Measurements from ENCODE around the gene THAP12. TPM values are rescaled to one million over a fixed set of nuclear protein-coding genes. Genes with fewer than 3 reads are reported as not detected.

THAP12 gene
- total RNA-seq, 6 experiments from 2014 or later: 32.7 to 42.2 (median 36.3) TPM

DNA sequence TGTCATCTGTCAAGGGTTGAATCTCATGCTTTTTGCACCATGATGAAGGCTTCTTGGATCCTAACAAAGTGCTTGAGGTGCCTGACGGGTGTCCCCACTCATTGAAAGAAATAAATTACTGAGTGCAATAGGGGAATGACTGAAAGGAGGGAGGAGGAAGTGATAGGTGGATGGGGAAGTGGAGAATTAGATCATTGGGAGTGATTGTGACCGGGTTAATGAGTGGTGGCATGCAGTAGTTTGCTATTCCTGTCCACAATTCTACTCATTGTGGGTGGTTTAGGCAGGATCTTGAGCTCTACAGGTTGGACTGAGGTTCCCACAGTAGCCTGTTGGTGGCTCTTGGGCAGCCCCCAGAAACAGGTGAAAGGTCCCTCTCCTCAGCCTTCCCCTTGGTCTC lies 44.3 kb downstream of the THAP12 start:
- TF ChIP-seq CTCF (IDR thresholded peaks at IDR 0.05): no peak
- DNase-seq: no peak
- Mint-ChIP-seq H3K27me3 (ENCODE audit: insufficient read depth) (peaks cover 8% of the 10 kb centered on the region), H3K4me3 (no peak overlapping the region), H3K4me1 (ENCODE audit: low read depth) (no peaks in the 10 kb centered on the region), H3K36me3 (ENCODE audit: low read depth) (peaks cover 5% of the 10 kb centered on the region; the same call in 1 of the 2 replicates), H3K9me3 (peaks cover 26% of the 10 kb centered on the region), H3K27ac (no peak overlapping the region)

GRCh38 chr11:76335842-76336241 lies 45.1 kb downstream of the THAP12 start:
- H3K27me3 Mint-ChIP-seq (ENCODE audit: insufficient read depth): peaks cover 10% of the 10 kb centered on the region
- H3K4me3 Mint-ChIP-seq: no peak overlapping the region
- no peak for TF ChIP-seq CTCF (IDR thresholded peaks at IDR 0.05)
- peaks cover 26% of the 10 kb centered on the region for H3K9me3 Mint-ChIP-seq
- H3K27ac Mint-ChIP-seq: no peak overlapping the region
- H3K4me1 Mint-ChIP-seq (ENCODE audit: low read depth): no peaks in the 10 kb centered on the region
- no peak for DNase-seq
- H3K36me3 Mint-ChIP-seq (ENCODE audit: low read depth): peaks cover 5% of the 10 kb centered on the region; the same call in 1 of the 2 replicates

DNA sequence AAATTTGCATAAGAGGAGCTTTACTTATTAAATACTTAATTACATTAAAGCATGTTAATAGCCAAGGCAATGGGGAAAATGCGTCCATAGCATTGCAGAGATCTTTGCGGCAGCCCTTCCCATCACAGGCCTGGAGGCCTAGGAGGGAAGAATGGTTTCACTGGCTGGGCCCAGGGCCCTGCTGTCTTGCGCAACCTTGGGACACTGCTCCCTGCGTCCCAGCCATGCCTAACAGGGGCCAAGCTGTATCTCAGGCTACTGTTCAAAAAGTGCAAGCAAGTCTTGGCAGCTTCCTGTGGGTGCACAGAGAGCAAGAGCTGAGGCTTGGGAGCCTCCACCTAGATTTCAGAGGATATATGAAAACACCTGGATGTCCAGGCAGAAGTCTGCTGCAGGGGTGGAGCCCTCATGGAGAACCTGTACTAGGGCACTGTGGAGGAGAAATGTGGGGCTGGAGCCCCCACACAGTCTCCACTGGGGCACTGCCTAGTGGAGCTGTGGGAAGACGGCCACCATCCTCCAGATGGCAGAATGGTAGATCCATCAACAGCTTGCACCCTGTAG lies 46.0 kb downstream of the THAP12 start:
- H3K27me3 Mint-ChIP-seq (ENCODE audit: insufficient read depth): peaks cover 17% of the 10 kb centered on the region
- peaks cover 5% of the 10 kb centered on the region; the same call in 1 of the 2 replicates for H3K36me3 Mint-ChIP-seq (ENCODE audit: low read depth)
- no peaks in the 10 kb centered on the region for H3K4me1 Mint-ChIP-seq (ENCODE audit: low read depth)
- DNase-seq: no peak
- no peak overlapping the region for H3K27ac Mint-ChIP-seq
- H3K9me3 Mint-ChIP-seq: peaks cover 26% of the 10 kb centered on the region
- H3K4me3 Mint-ChIP-seq: no peak overlapping the region
- TF ChIP-seq CTCF (IDR thresholded peaks at IDR 0.05): no peak

GRCh38 chr11:76330651-76331050 lies 50.3 kb downstream of the THAP12 start:
- H3K27ac Mint-ChIP-seq: no peak overlapping the region
- peaks cover 6% of the 10 kb centered on the region for H3K4me1 Mint-ChIP-seq (ENCODE audit: low read depth)
- TF ChIP-seq CTCF (IDR thresholded peaks at IDR 0.05): no peak
- no peak for DNase-seq
- H3K36me3 Mint-ChIP-seq (ENCODE audit: low read depth): peaks cover 5% of the 10 kb centered on the region; the same call in 1 of the 2 replicates
- no peak overlapping the region for H3K4me3 Mint-ChIP-seq
- H3K27me3 Mint-ChIP-seq (ENCODE audit: insufficient read depth): peaks cover 30% of the 10 kb centered on the region
- H3K9me3 Mint-ChIP-seq: peaks cover 20% of the 10 kb centered on the region

DNA sequence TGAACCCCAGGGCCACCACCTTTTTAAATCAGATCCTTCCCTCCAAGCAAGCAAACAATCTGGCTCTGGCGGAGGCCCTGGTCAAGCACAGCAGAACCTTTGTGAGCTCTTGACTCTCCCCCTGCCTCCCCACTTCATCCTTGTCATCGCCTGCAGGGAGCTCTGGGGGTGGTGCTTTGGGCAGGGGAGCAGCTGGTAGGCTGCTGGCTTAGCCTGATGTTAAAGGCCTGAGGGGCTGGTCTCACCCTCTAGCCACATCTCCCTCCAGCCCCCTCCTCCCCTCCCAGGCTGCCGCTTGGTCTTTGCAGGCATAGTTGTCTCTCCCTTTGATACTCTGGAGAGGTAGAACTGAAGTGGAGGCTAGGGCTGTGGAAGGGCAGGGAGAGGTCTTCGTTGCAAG lies 50.9 kb downstream of the THAP12 start:
- no peak for DNase-seq
- Mint-ChIP-seq H3K27me3 (ENCODE audit: insufficient read depth) (peaks cover 33% of the 10 kb centered on the region), H3K36me3 (ENCODE audit: low read depth) (peaks cover 5% of the 10 kb centered on the region; the same call in 1 of the 2 replicates), H3K4me1 (ENCODE audit: low read depth) (peaks cover 6% of the 10 kb centered on the region), H3K4me3 (no peak overlapping the region), H3K9me3 (peaks cover 14% of the 10 kb centered on the region), H3K27ac (no peak overlapping the region)
- no peak for TF ChIP-seq CTCF (IDR thresholded peaks at IDR 0.05)

Data from HFFc6 (cell line).